MM.1S (cell line): ENCODE measurements around the gene MEX3C.

Experiments used
- DNase-seq: peaks from one replicate; pipeline ENCODE4 v3.0.0-alpha.2; 2015
- H2AFZ ChIP-seq: fragments of 300-600 bp; sonication (generic); 2 replicates; pipeline ENCODE4 v1.6.0; 2016; ENCODE audit warnings: antibody characterized with exemption, low read length
- H3F3A ChIP-seq: fragments of 300-600 bp; sonication (generic); 2 replicates; pipeline ENCODE4 v1.6.1; 2016; ENCODE audit warnings: mild to moderate bottlenecking, antibody characterized with exemption, low read length, moderate library complexity, mixed read lengths; ENCODE audit not compliant: insufficient read depth
- H3K27ac ChIP-seq: fragments of 300-600 bp; sonication (generic); 2 replicates; pipeline ENCODE4 v1.5.1; 2016; ENCODE audit warnings: mild to moderate bottlenecking, low read length
- H3K27me3 ChIP-seq: fragments of 300-600 bp; sonication (generic); replicated peaks from 2 replicates; pipeline ENCODE4 v1.6.0; 2016; ENCODE audit warnings: low read length; ENCODE audit not compliant: insufficient read depth
- H3K36me3 ChIP-seq: fragments of 300-600 bp; sonication (generic); replicated peaks from 2 replicates; pipeline ENCODE4 v1.6.1; 2016; ENCODE audit warnings: mild to moderate bottlenecking, low read length, mixed read lengths; ENCODE audit not compliant: insufficient read depth
- H3K4me1 ChIP-seq: fragments of 300-600 bp; sonication (generic); 2 replicates; pipeline ENCODE4 v1.6.1; 2016; ENCODE audit warnings: low read length, mixed read lengths
- H3K4me2 ChIP-seq: fragments of 300-600 bp; sonication (generic); 2 replicates; pipeline ENCODE4 v1.6.0; 2016; ENCODE audit warnings: low read depth, low read length
- H3K4me3 ChIP-seq: fragments of 300-600 bp; sonication (generic); 2 replicates; pipeline ENCODE4 v1.5.1; 2016; ENCODE audit warnings: low read length, mixed read lengths
- H3K79me2 ChIP-seq: fragments of 300-600 bp; sonication (generic); 2 replicates; pipeline ENCODE4 v1.6.1; 2016; ENCODE audit warnings: mixed run types, low read length, mixed read lengths
- H3K9ac ChIP-seq: fragments of 300-600 bp; sonication (generic); 2 replicates; pipeline ENCODE4 v1.6.1; 2016; ENCODE audit warnings: low read length, mixed read lengths
- H3K9me2 ChIP-seq: fragments of 300-600 bp; sonication (generic); replicated peaks from 2 replicates; pipeline ENCODE4 v1.6.1; 2016; ENCODE audit warnings: mild to moderate bottlenecking, low read length, mixed read lengths; ENCODE audit not compliant: insufficient read depth
- H3K9me3 ChIP-seq: fragments of 300-600 bp; sonication (generic); replicated peaks from 2 replicates; pipeline ENCODE4 v1.6.1; 2016; ENCODE audit warnings: mild to moderate bottlenecking, low read length, mixed read lengths; ENCODE audit not compliant: insufficient read depth
- H4K20me1 ChIP-seq: fragments of 300-600 bp; sonication (generic); 2 replicates; pipeline ENCODE4 v1.6.1; 2016; ENCODE audit warnings: mild to moderate bottlenecking, low read length, moderate library complexity, mixed read lengths; ENCODE audit not compliant: insufficient read depth
- CTCF ChIP-seq: fragments of 300-600 bp; sonication (generic); IDR thresholded peaks from 2 replicates; pipeline ENCODE4 v1.5.1; 2016; ENCODE audit warnings: antibody characterized with exemption, low read length, mixed read lengths
- EZH2 ChIP-seq: fragments of 300-600 bp; sonication (generic); optimal IDR thresholded peaks from 2 replicates; pipeline ENCODE3; 2017; ENCODE audit warnings: low read depth, mild to moderate bottlenecking, antibody characterized with exemption, low read length, mixed read lengths
- EZH2phosphoT487 ChIP-seq: fragments of 300-600 bp; sonication (generic); IDR thresholded peaks from 2 replicates; pipeline ENCODE4 v1.6.1; 2018; ENCODE audit warnings: antibody characterized with exemption, low read length

MEX3C gene

GRCh38 chr18:51133580-51134160 lies 63.8 kb downstream of the MEX3C start:
- H3K79me2 ChIP-seq: no peaks in the 10 kb centered on the region
- H3K9ac ChIP-seq: no peak overlapping the region
- no peak overlapping the region for H3K4me3 ChIP-seq
- no peaks in the 10 kb centered on the region for H4K20me1 ChIP-seq
- H3K9me3 ChIP-seq: no peaks in the 10 kb centered on the region
- no peaks in the 10 kb centered on the region for H3F3A ChIP-seq
- TF ChIP-seq CTCF: no peak
- no peak for TF ChIP-seq EZH2
- no peak for TF ChIP-seq EZH2phosphoT487
- DNase-seq: no peak
- no peak overlapping the region for H2AFZ ChIP-seq
- H3K36me3 ChIP-seq: no peaks in the 10 kb centered on the region
- no peaks in the 10 kb centered on the region for H3K27me3 ChIP-seq
- H3K4me2 ChIP-seq: no peak overlapping the region
- H3K9me2 ChIP-seq: no peaks in the 10 kb centered on the region
- no peak overlapping the region for H3K27ac ChIP-seq
- no peaks in the 10 kb centered on the region for H3K4me1 ChIP-seq

- H3K4me2 ChIP-seq: no peak overlapping the region
- H3K4me3 ChIP-seq: no peak overlapping the region
- no peak overlapping the region for H3K27ac ChIP-seq
- H3K4me1 ChIP-seq: no peaks in the 10 kb centered on the region
- H3K9ac ChIP-seq: no peak overlapping the region
- no peaks in the 10 kb centered on the region for H3K79me2 ChIP-seq
- H4K20me1 ChIP-seq: no peaks in the 10 kb centered on the region
- no peaks in the 10 kb centered on the region for H3K9me3 ChIP-seq
- no peak for DNase-seq
- H3F3A ChIP-seq: no peaks in the 10 kb centered on the region
- no peaks in the 10 kb centered on the region for H3K36me3 ChIP-seq
- no peak overlapping the region for H2AFZ ChIP-seq
- TF ChIP-seq EZH2phosphoT487 (no peak), CTCF (no peak), EZH2 (no peak)
- no peaks in the 10 kb centered on the region for H3K27me3 ChIP-seq
- H3K9me2 ChIP-seq: no peaks in the 10 kb centered on the region
Measured at GRCh38 chr18:51132256-51132935, 65.1 kb downstream of the MEX3C start.

- Histone ChIP-seq H3K9ac (no peak overlapping the region), H3K4me1 (no peaks in the 10 kb centered on the region), H3K27ac (no peak overlapping the region), H3K27me3 (no peaks in the 10 kb centered on the region), H3K79me2 (no peaks in the 10 kb centered on the region), H3K4me2 (no peak overlapping the region), H3K4me3 (no peak overlapping the region), H3K9me3 (no peaks in the 10 kb centered on the region), H4K20me1 (no peaks in the 10 kb centered on the region), H2AFZ (no peak overlapping the region), H3F3A (no peaks in the 10 kb centered on the region), H3K36me3 (no peaks in the 10 kb centered on the region), H3K9me2 (no peaks in the 10 kb centered on the region)
- TF ChIP-seq EZH2 (no peak), EZH2phosphoT487 (no peak), CTCF (no peak)
- DNase-seq: no peak
Measured at GRCh38 chr18:51128533-51128932, 68.9 kb downstream of the MEX3C start.
